K562 (cell line): ENCODE results near the gene ACBD4. TPM values are rescaled to one million over a fixed set of nuclear protein-coding genes. Genes with fewer than 3 reads are reported as not detected.
A peak's percentile ranks its signal among the peaks of the same experiment; 100 is the strongest.

ENCODE experiments used
- ARID3B ChIP-seq: fragments of 250-450 bp; sonication (Bioruptor Pico); IDR thresholded peaks from 2 replicates; pipeline ENCODE4 v1.4.0; 2020; ENCODE audit warnings: borderline replicate concordance
- ASH1L ChIP-seq: fragments of 450-650 bp; IDR thresholded peaks from 2 replicates; pipeline ENCODE4 v1.6.1; 2018; ENCODE audit warnings: borderline replicate concordance, mild to moderate bottlenecking, low read depth; ENCODE audit not compliant: partially characterized antibody
- FOS ChIP-seq: IDR thresholded peaks from 3 replicates; pipeline ENCODE4 v1.6.1; 2011; ENCODE audit not compliant: insufficient read length; ENCODE audit errors: extremely low read depth
- KAT2B ChIP-seq: IDR thresholded peaks from one replicate; pipeline ENCODE4 v1.6.1; 2012; ENCODE audit warnings: low read depth, mild to moderate bottlenecking, control low read depth, inconsistent platforms, low read length, moderate library complexity
- SREBF1 ChIP-seq: fragments of 150-350 bp; IDR thresholded peaks from 2 replicates; pipeline ENCODE4 v1.6.1; 2014; ENCODE audit warnings: antibody characterized with exemption, low read depth, low read length, borderline replicate concordance
- STAT5B ChIP-seq: fragments of 250-450 bp; sonication (Bioruptor Pico); IDR thresholded peaks from 2 replicates; pipeline ENCODE4 v1.8.0; 2021; ENCODE audit warnings: mild to moderate bottlenecking, inconsistent platforms
- ZNF121 ChIP-seq: sonication (generic); formaldehyde crosslinking; conservative IDR thresholded peaks from 2 replicates; pipeline ENCODE4 v1.8.0; 2022; ENCODE audit warnings: missing genetic modification reagents
- ZNF436 ChIP-seq: fragments of 250-450, 450-650 bp; sonication (Bioruptor Pico); formaldehyde crosslinking; IDR thresholded peaks from 2 replicates; pipeline ENCODE4 v1.7.0; 2020; ENCODE audit warnings: mild to moderate bottlenecking
- ZNF445 ChIP-seq: fragments of 250-450 bp; sonication (Bioruptor Pico); IDR thresholded peaks from 2 replicates; pipeline ENCODE4 v1.4.0; 2020; ENCODE audit warnings: low read depth, mild to moderate bottlenecking, moderate library complexity
- polyA plus RNA-seq, 8 experiments: library from polyadenylated mRNA; depleted of rRNA in 4 of 8; stranded (reverse) in 5 of 8; unstranded in 3 of 8; fragments of >200 nt; fragmentation: Nextera tagmentation in 2 of 8; fragmentation: Illumina TruSeq in 1 of 8; extraction: Ambion mirVana in 2 of 8; extraction: Trizol in 1 of 8; gene quantifications; 2 replicates each; pipeline versions ENCODE4 v1.2.1 to v1.2.3, GENCODE V29; 2011 to 2014; ENCODE audit warnings: inconsistent platforms in 1 of 8, missing spikeins in 1 of 8
- total RNA-seq, 7 experiments: library from RNA; depleted of rRNA in 6 of 7; stranded (reverse); fragments of >200 nt in 6 of 7; fragmentation: Illumina TruSeq in 2 of 7; extraction: Trizol in 2 of 7; gene quantifications; 2 replicates each; pipeline versions ENCODE4 v1.2.1 to v1.2.3, GENCODE V29; 2011 to 2021; ENCODE audit warnings: low replicate concordance in 1 of 7
- TF ChIP-seq, protein P1 (sequence below): sonication (generic); formaldehyde crosslinking; IDR thresholded peaks from 2 replicates; pipeline ENCODE4 v1.8.1; 2023; ENCODE audit warnings: missing genetic modification reagents, mild to moderate bottlenecking, borderline replicate concordance
- TF ChIP-seq, protein P2 (sequence below): IDR thresholded peaks from 2 replicates; pipeline ENCODE4 v1.6.1; 2016; ENCODE audit warnings: missing genetic modification characterization, missing compliant biosample characterization
- TF ChIP-seq, protein P3 (sequence below): fragments of 250-450 bp; sonication (Bioruptor Pico); IDR thresholded peaks from 2 replicates; pipeline ENCODE4 v1.5.1; 2021; ENCODE audit warnings: mild to moderate bottlenecking
- TF ChIP-seq, protein P4 (sequence below): fragments of 450-650 bp; formaldehyde crosslinking; IDR thresholded peaks from 2 replicates; pipeline ENCODE4 v1.4.0; 2022; ENCODE audit warnings: missing genetic modification characterization
- TF ChIP-seq, protein P5 (sequence below): sonication (generic); formaldehyde crosslinking; IDR thresholded peaks from 2 replicates; pipeline ENCODE4 v1.8.0; 2022; ENCODE audit warnings: mild to moderate bottlenecking, missing genetic modification reagents

ACBD4 gene
- total and polyA plus RNA-seq, 9 of the 15 experiments (the other 6 are each of a cell fraction or from before 2014, with no cell fraction given), result 0.14 to 6.9 (median 4.6) TPM

- TF ChIP-seq, protein P1, sequence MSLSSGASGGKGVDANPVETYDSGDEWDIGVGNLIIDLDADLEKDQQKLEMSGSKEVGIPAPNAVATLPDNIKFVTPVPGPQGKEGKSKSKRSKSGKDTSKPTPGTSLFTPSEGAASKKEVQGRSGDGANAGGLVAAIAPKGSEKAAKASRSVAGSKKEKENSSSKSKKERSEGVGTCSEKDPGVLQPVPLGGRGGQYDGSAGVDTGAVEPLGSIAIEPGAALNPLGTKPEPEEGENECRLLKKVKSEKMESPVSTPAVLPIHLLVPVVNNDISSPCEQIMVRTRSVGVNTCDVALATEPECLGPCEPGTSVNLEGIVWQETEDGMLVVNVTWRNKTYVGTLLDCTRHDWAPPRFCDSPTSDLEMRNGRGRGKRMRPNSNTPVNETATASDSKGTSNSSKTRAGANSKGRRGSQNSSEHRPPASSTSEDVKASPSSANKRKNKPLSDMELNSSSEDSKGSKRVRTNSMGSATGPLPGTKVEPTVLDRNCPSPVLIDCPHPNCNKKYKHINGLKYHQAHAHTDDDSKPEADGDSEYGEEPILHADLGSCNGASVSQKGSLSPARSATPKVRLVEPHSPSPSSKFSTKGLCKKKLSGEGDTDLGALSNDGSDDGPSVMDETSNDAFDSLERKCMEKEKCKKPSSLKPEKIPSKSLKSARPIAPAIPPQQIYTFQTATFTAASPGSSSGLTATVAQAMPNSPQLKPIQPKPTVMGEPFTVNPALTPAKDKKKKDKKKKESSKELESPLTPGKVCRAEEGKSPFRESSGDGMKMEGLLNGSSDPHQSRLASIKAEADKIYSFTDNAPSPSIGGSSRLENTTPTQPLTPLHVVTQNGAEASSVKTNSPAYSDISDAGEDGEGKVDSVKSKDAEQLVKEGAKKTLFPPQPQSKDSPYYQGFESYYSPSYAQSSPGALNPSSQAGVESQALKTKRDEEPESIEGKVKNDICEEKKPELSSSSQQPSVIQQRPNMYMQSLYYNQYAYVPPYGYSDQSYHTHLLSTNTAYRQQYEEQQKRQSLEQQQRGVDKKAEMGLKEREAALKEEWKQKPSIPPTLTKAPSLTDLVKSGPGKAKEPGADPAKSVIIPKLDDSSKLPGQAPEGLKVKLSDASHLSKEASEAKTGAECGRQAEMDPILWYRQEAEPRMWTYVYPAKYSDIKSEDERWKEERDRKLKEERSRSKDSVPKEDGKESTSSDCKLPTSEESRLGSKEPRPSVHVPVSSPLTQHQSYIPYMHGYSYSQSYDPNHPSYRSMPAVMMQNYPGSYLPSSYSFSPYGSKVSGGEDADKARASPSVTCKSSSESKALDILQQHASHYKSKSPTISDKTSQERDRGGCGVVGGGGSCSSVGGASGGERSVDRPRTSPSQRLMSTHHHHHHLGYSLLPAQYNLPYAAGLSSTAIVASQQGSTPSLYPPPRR, result no peak
- TF ChIP-seq FOS, result peak; percentile 57
- TF ChIP-seq ZNF436 (CRISPR knock-in tag), result peak; percentile 77; the same call in 1 of the 2 replicates
- TF ChIP-seq ZNF445 (CRISPR knock-in tag), result peak; percentile 77; the same call in 1 of the 2 replicates
- TF ChIP-seq ASH1L, result peak; percentile 46
- TF ChIP-seq KAT2B, result no peak
- TF ChIP-seq, protein P2, sequence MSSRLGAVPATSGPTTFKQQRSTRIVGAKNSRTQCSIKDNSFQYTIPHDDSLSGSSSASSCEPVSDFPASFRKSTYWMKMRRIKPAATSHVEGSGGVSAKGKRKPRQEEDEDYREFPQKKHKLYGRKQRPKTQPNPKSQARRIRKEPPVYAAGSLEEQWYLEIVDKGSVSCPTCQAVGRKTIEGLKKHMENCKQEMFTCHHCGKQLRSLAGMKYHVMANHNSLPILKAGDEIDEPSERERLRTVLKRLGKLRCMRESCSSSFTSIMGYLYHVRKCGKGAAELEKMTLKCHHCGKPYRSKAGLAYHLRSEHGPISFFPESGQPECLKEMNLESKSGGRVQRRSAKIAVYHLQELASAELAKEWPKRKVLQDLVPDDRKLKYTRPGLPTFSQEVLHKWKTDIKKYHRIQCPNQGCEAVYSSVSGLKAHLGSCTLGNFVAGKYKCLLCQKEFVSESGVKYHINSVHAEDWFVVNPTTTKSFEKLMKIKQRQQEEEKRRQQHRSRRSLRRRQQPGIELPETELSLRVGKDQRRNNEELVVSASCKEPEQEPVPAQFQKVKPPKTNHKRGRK (tag), result no peak
- 0 out of 2 replicates have a peak, but pooled peaks have one; percentile 32 for TF ChIP-seq SREBF1
- no peak for TF ChIP-seq STAT5B (CRISPR knock-in tag)
- TF ChIP-seq, protein P3, sequence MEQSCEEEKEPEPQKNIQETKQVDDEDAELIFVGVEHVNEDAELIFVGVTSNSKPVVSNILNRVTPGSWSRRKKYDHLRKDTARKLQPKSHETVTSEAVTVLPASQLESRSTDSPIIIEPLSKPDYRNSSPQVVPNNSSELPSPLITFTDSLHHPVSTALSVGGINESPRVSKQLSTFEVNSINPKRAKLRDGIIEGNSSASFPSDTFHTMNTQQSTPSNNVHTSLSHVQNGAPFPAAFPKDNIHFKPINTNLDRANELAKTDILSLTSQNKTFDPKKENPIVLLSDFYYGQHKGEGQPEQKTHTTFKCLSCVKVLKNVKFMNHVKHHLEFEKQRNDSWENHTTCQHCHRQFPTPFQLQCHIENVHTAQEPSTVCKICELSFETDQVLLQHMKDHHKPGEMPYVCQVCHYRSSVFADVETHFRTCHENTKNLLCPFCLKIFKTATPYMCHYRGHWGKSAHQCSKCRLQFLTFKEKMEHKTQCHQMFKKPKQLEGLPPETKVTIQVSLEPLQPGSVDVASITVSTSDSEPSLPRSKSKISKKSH (CRISPR knock-in tag), result 0 out of 2 replicates have a peak, but pooled peaks have one; percentile 82
- TF ChIP-seq, protein P4, sequence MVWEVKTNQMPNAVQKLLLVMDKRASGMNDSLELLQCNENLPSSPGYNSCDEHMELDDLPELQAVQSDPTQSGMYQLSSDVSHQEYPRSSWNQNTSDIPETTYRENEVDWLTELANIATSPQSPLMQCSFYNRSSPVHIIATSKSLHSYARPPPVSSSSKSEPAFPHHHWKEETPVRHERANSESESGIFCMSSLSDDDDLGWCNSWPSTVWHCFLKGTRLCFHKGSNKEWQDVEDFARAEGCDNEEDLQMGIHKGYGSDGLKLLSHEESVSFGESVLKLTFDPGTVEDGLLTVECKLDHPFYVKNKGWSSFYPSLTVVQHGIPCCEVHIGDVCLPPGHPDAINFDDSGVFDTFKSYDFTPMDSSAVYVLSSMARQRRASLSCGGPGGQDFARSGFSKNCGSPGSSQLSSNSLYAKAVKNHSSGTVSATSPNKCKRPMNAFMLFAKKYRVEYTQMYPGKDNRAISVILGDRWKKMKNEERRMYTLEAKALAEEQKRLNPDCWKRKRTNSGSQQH (CRISPR knock-in tag), result peak; percentile 99
- no peak for TF ChIP-seq ARID3B (CRISPR knock-in tag)
- TF ChIP-seq ZNF121, result no peak
- TF ChIP-seq, protein P5, sequence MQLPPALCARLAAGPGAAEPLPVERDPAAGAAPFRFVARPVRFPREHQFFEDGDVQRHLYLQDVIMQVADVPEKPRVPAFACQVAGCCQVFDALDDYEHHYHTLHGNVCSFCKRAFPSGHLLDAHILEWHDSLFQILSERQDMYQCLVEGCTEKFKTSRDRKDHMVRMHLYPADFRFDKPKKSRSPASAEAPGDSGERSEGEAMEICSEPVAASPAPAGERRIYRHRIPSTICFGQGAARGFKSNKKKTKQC (CRISPR knock-in tag), result peak; percentile 90
Measured at GRCh38 chr17:45148183-45149036, 12.9 kb downstream of the ACBD4 start, which contains the start of gene HEXIM1 (continued).
